ENCODE measurements around the gene ZNF136. TPM values are rescaled to one million over a fixed set of nuclear protein-coding genes. Genes with fewer than 3 reads are reported as not detected.

The ZNF136 gene
- total and polyA plus RNA-seq, 2 of the 13 experiments (the other 11 are each of a cell fraction or from before 2014, with no cell fraction given), result 2.5 to 10.2 TPM

DNA sequence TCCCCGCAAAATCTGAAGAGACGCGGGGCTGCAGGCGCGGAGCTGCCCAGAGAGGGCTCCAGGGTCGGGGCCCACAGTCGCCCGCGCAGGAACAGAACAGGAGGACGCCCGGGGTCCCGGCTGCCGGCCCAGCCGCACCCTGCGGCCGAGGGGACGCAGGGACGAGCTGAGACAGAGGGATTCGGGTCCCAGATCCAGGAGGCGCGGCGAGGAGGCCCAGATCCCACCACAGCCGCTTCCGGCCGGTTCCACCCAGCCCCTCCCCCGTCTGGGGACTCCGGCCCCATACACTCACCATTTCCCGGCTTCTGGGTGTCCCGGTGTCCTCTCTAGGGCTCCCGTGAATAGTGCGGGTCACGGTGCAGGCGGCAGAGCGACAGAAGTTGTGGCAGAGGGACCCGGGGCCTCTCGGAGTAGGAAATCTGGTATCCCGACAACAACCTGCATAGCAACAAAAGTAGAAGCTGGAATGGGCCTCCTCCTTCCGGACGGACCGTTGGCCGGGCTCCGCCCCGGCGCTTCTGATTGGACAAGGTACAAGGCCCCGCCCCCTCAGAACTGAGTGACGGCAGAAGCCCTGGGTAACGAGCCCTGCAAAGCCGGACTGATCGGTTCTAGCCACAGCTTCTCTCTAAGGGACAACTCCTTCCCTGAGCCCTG is 22.9 kb upstream of the ZNF136 start, which contains the start of gene ZNF20 (continued):
- TF ChIP-seq EED (CRISPR knock-in tag; IDR thresholded peaks at IDR 0.05) (no peak), KDM6A (CRISPR knock-in tag; IDR thresholded peaks at IDR 0.05; ENCODE audit: low read depth) (no peak), MTA3 (CRISPR knock-in tag; IDR thresholded peaks at IDR 0.05) (no peak), ZNF567 (CRISPR knock-in tag; IDR thresholded peaks at IDR 0.05; ENCODE audit: borderline replicate concordance) (no peak), ZKSCAN1 (IDR thresholded peaks at IDR 0.05; ENCODE audit: low read length) (no peak), RAD51 (IDR thresholded peaks at IDR 0.05; ENCODE audit: borderline replicate concordance) (no peak), NR2F1 (CRISPR knock-in tag; IDR thresholded peaks at IDR 0.05) (no peak), KLF13 (CRISPR knock-in tag; IDR thresholded peaks at IDR 0.05) (no peak), ZNF446 (CRISPR knock-in tag; IDR thresholded peaks at IDR 0.05) (no peak), HCFC1 (IDR thresholded peaks at IDR 0.05; ENCODE audit: low read depth, low read length) (no peak), ZNF713 (CRISPR knock-in tag; IDR thresholded peaks at IDR 0.05) (no peak), HDAC1 (CRISPR knock-in tag; IDR thresholded peaks at IDR 0.05) (peak; percentile 68; the same call in 1 of the 2 replicates), MLLT10 (CRISPR knock-in tag; IDR thresholded peaks at IDR 0.05) (no peak), ZNF264 (CRISPR knock-in tag; IDR thresholded peaks at IDR 0.05) (no peak), ZBTB3 (CRISPR knock-in tag; IDR thresholded peaks at IDR 0.05; ENCODE audit: borderline replicate concordance, low read depth) (no peak), ZFP37 (CRISPR knock-in tag; IDR thresholded peaks at IDR 0.05; ENCODE audit: borderline replicate concordance) (no peak), SRSF4 (IDR thresholded peaks at IDR 0.05; ENCODE audit: low read depth, low read length, poor library complexity, severe bottlenecking) (no peak), KAT7 (CRISPR knock-in tag; IDR thresholded peaks at IDR 0.05; ENCODE audit: borderline replicate concordance) (no peak), ZNF598 (CRISPR knock-in tag; IDR thresholded peaks at IDR 0.05; ENCODE audit: borderline replicate concordance) (0 out of 2 replicates have a peak, but pooled peaks have one; percentile 15), TARDBP (CRISPR knock-in tag; IDR thresholded peaks at IDR 0.05) (peak; percentile 41; the same call in 1 of the 2 replicates), SSRP1 (CRISPR knock-in tag; IDR thresholded peaks at IDR 0.05) (no peak), ZNF326 (CRISPR knock-in tag; IDR thresholded peaks at IDR 0.05; ENCODE audit: borderline replicate concordance) (no peak), HOXA7 (CRISPR knock-in tag; IDR thresholded peaks at IDR 0.05) (no peak), RNF2 (conservative IDR thresholded peaks at IDR 0.05; ENCODE audit: low read depth) (no peak)
- TF ChIP-seq, protein P1, sequence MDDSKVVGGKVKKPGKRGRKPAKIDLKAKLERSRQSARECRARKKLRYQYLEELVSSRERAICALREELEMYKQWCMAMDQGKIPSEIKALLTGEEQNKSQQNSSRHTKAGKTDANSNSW (CRISPR knock-in tag; IDR thresholded peaks at IDR 0.05; ENCODE audit: borderline replicate concordance), result no peak
- TF ChIP-seq, protein P2, sequence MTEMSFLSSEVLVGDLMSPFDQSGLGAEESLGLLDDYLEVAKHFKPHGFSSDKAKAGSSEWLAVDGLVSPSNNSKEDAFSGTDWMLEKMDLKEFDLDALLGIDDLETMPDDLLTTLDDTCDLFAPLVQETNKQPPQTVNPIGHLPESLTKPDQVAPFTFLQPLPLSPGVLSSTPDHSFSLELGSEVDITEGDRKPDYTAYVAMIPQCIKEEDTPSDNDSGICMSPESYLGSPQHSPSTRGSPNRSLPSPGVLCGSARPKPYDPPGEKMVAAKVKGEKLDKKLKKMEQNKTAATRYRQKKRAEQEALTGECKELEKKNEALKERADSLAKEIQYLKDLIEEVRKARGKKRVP (CRISPR knock-in tag; IDR thresholded peaks at IDR 0.05), result no peak
- TF ChIP-seq, protein P3, sequence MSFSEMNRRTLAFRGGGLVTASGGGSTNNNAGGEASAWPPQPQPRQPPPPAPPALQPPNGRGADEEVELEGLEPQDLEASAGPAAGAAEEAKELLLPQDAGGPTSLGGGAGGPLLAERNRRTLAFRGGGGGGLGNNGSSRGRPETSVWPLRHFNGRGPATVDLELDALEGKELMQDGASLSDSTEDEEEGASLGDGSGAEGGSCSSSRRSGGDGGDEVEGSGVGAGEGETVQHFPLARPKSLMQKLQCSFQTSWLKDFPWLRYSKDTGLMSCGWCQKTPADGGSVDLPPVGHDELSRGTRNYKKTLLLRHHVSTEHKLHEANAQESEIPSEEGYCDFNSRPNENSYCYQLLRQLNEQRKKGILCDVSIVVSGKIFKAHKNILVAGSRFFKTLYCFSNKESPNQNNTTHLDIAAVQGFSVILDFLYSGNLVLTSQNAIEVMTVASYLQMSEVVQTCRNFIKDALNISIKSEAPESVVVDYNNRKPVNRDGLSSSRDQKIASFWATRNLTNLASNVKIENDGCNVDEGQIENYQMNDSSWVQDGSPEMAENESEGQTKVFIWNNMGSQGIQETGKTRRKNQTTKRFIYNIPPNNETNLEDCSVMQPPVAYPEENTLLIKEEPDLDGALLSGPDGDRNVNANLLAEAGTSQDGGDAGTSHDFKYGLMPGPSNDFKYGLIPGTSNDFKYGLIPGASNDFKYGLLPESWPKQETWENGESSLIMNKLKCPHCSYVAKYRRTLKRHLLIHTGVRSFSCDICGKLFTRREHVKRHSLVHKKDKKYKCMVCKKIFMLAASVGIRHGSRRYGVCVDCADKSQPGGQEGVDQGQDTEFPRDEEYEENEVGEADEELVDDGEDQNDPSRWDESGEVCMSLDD (CRISPR knock-in tag; IDR thresholded peaks at IDR 0.05; ENCODE audit: borderline replicate concordance), result no peak

All from HepG2 (cell line).